Measurements from ENCODE around the gene HYI. TPM values are rescaled to one million over a fixed set of nuclear protein-coding genes. Genes with fewer than 3 reads are reported as not detected.
A peak's percentile ranks its signal among the peaks of the same experiment; 100 is the strongest.

Gene HYI
- total and polyA plus RNA-seq, 2 donors from 2014 or later: 50.5 to 91.2 TPM

DNA sequence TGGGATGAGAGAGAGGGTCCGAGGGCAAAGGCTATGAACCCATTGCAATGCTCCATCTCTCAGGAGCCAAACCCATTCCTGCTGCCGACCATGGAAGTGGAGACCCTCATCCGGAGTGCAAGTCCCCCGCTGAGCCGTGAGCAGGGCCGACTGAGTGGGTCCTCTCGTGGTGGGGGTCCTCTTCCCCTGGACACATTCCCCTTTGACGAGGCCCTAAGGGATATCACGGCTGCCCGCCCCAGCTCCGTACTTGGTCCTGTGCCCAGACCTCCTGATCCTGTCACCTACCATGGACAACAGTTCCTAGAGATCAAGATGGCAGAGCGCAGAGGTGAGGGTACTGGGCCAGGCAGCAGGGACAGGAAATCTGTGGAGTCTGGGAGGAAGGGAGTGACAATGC lies 11.0 kb downstream of the HYI start:
- DNase-seq: peak in 2 of 5 donors; percentile 13 to 51
- Histone ChIP-seq H3K9ac (ENCODE audit: low read length in 3 of 3) (no peak overlapping the region), H3K4me1 (ENCODE audit: control insufficient read depth in 2 of 3, insufficient read depth in 2 of 3, low read depth in 1 of 3, low read length in 3 of 3) (peaks cover 0 to 4% (median 0%) of the 10 kb centered on the region in 3 donors), H3K27ac (ENCODE audit: low read depth in 2 of 2, low read length in 2 of 2) (no peak overlapping the region), H3K36me3 (ENCODE audit: control insufficient read depth in 2 of 3, insufficient read depth in 3 of 3, low read length in 3 of 3) (peaks cover 9 to 85% (median 65%) of the 10 kb centered on the region in 3 donors), H3K9me3 (ENCODE audit: control insufficient read depth in 2 of 3, insufficient read depth in 1 of 3, low read length in 3 of 3) (no peaks in the 10 kb centered on the region), H3K27me3 (ENCODE audit: control insufficient read depth, insufficient read depth, low read length) (no peaks in the 10 kb centered on the region), H3K4me3 (ENCODE audit: low read length in 3 of 3) (no peak overlapping the region)
- no peak for FAIRE-seq
- intact Hi-C loops (cut with DNase I): no loop called here
- TF ChIP-seq, protein P1, sequence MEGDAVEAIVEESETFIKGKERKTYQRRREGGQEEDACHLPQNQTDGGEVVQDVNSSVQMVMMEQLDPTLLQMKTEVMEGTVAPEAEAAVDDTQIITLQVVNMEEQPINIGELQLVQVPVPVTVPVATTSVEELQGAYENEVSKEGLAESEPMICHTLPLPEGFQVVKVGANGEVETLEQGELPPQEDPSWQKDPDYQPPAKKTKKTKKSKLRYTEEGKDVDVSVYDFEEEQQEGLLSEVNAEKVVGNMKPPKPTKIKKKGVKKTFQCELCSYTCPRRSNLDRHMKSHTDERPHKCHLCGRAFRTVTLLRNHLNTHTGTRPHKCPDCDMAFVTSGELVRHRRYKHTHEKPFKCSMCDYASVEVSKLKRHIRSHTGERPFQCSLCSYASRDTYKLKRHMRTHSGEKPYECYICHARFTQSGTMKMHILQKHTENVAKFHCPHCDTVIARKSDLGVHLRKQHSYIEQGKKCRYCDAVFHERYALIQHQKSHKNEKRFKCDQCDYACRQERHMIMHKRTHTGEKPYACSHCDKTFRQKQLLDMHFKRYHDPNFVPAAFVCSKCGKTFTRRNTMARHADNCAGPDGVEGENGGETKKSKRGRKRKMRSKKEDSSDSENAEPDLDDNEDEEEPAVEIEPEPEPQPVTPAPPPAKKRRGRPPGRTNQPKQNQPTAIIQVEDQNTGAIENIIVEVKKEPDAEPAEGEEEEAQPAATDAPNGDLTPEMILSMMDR (IDR thresholded peaks at IDR 0.05; ENCODE audit: borderline replicate concordance, extremely low read depth, insufficient read depth): no peak

DNA sequence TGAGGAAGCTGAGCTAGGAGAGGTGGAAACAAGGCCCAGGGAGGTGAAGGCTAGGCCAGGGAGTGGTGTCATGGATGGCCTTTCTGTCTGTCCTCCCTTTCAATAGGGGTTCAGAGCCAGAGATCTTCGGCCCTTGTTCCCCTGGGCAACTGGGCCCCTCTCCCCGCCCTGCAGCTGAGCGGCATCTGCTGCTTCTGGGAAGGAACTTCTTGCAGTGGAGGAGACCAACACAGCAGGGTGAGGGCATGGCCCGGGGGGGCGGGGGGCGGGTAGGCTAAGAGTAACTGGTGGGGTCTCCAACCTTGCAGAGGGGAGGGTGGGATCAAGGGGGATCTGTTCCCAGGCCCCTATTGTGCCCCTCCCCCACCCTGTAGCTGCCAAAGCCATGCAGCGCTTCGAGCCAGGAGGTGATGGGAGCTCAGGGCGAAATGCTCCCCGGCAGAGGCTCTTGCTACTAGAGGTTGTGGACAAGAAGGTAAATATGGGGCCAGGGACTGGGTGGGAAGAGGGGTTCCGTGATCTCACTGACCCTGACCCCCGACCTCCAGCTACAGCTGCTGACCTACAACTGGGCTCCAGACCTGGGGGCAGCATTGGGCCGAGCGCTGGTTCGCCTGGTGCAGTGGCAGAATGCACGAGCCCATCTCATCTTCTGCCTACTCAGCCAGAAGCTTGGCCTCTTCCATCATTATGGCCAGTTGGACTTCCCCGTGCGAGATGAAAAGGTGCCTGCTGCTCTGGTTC lies 11.7 kb downstream of the HYI start:
- no peak overlapping the region for H3K4me3 ChIP-seq (ENCODE audit: low read length in 3 of 3)
- intact Hi-C loops (cut with DNase I): no loop called here
- FAIRE-seq (no peak), DNase-seq (peak in 2 of 5 donors; percentile 33 to 72)
- no peak overlapping the region for H3K27ac ChIP-seq (ENCODE audit: low read depth in 2 of 2, low read length in 2 of 2)
- peaks cover 5 to 82% (median 59%) of the 10 kb centered on the region in 3 donors for H3K36me3 ChIP-seq (ENCODE audit: control insufficient read depth in 2 of 3, insufficient read depth in 3 of 3, low read length in 3 of 3)
- no peak overlapping the region for H3K9ac ChIP-seq (ENCODE audit: low read length in 3 of 3)
- H3K27me3 ChIP-seq (ENCODE audit: control insufficient read depth, insufficient read depth, low read length): no peaks in the 10 kb centered on the region
- TF ChIP-seq, protein P1 (IDR thresholded peaks at IDR 0.05; ENCODE audit: borderline replicate concordance, extremely low read depth, insufficient read depth): no peak
- no peaks in the 10 kb centered on the region for H3K9me3 ChIP-seq (ENCODE audit: control insufficient read depth in 2 of 3, insufficient read depth in 1 of 3, low read length in 3 of 3)
- H3K4me1 ChIP-seq (ENCODE audit: control insufficient read depth in 2 of 3, insufficient read depth in 2 of 3, low read depth in 1 of 3, low read length in 3 of 3): no peaks in the 10 kb centered on the region

DNA sequence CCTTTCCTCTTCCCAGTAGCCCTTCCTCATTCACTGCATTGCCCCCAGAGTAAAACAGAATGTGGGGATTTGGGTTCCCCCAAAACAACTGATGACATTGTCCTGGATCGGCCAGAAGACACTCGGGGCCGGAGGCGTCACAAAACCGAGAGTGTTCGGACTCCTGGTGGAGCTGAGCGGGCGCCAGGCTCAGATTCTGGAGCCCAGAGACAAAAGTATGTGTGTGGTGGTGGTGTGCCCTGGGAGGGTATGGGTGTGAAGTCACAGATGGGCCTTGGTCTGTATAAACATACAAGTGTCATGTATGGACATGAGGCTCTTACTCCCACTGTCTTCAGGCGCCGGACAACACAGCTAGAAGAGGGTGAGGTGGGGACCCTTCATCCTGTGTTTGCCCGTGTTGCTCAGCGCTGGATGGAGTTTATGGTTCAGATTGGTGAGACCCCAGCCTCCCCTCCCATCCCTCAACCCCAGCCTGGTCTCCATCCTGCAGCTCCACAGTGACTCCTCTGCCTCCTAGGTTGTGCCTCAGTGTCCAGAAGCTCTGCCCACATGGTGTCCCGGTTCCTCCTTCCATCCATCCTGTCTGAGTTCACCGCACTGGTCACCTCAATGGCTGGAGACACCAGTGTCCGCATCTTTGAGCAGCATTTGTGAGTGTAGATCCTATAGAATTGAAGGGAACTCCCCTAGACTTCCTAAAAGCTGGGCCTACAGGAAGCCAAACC lies 12.4 kb downstream of the HYI start:
- no peak overlapping the region for H3K9ac ChIP-seq (ENCODE audit: low read length in 3 of 3)
- H3K9me3 ChIP-seq (ENCODE audit: control insufficient read depth in 2 of 3, insufficient read depth in 1 of 3, low read length in 3 of 3): no peaks in the 10 kb centered on the region
- intact Hi-C loops (cut with DNase I): no loop called here
- no peak overlapping the region for H3K4me3 ChIP-seq (ENCODE audit: low read length in 3 of 3)
- peaks cover 0 to 5% (median 1%) of the 10 kb centered on the region in 3 donors for H3K4me1 ChIP-seq (ENCODE audit: control insufficient read depth in 2 of 3, insufficient read depth in 2 of 3, low read depth in 1 of 3, low read length in 3 of 3)
- DNase-seq (peak in 2 of 5 donors; percentile 19 to 26), FAIRE-seq (no peak)
- H3K27ac ChIP-seq (ENCODE audit: low read depth in 2 of 2, low read length in 2 of 2): no peak overlapping the region
- peaks cover 3 to 75% (median 55%) of the 10 kb centered on the region in 3 donors for H3K36me3 ChIP-seq (ENCODE audit: control insufficient read depth in 2 of 3, insufficient read depth in 3 of 3, low read length in 3 of 3)
- no peaks in the 10 kb centered on the region for H3K27me3 ChIP-seq (ENCODE audit: control insufficient read depth, insufficient read depth, low read length)
- TF ChIP-seq, protein P1 (IDR thresholded peaks at IDR 0.05; ENCODE audit: borderline replicate concordance, extremely low read depth, insufficient read depth): no peak
